Neural cell (in vitro differentiated cells): ENCODE data around the gene PTPRD. TPM values are rescaled to one million over a fixed set of nuclear protein-coding genes. Genes with fewer than 3 reads are reported as not detected.

Experiments used
- H2AFZ ChIP-seq: fragments of 200-600, 300-800 bp; sonication (generic), shearing (Covaris generic); 2 replicates; pipeline ENCODE4 v1.6.0; 2014; ENCODE audit warnings: low read depth, mild to moderate bottlenecking, antibody characterized with exemption, low read length, moderate library complexity
- H3F3A ChIP-seq: fragments of 200-600 bp; shearing (Covaris generic); 2 replicates; pipeline ENCODE4 v1.6.1; 2016; ENCODE audit warnings: mild to moderate bottlenecking, moderate library complexity, mixed read lengths, antibody characterized with exemption, low read length; ENCODE audit not compliant: insufficient read depth, poor library complexity, severe bottlenecking
- H3K27ac ChIP-seq: fragments of 200-600, 300-800 bp; sonication (generic), shearing (Covaris generic); 2 replicates; pipeline ENCODE4 v1.5.1; 2014; ENCODE audit warnings: mild to moderate bottlenecking, low read length, moderate library complexity
- H3K27me3 ChIP-seq: fragments of 300-800, 200-600 bp; sonication (generic), shearing (Covaris generic); 2 replicates; pipeline ENCODE4 v1.6.0; 2014; ENCODE audit warnings: mild to moderate bottlenecking, low read depth, low read length, moderate library complexity; ENCODE audit not compliant: insufficient read depth
- H3K36me3 ChIP-seq: fragments of 300-800, 200-600 bp; sonication (generic), shearing (Covaris generic); 2 replicates; pipeline ENCODE4 v1.5.1; 2014; ENCODE audit warnings: mild to moderate bottlenecking, antibody characterized with exemption, low read length, moderate library complexity; ENCODE audit not compliant: insufficient read depth
- H3K4me2 ChIP-seq: fragments of 300-800, 200-600 bp; sonication (generic), shearing (Covaris generic); 2 replicates; pipeline ENCODE4 v1.6.0; 2014; ENCODE audit warnings: mild to moderate bottlenecking, low read length
- H3K4me3 ChIP-seq: fragments of 300-800, 200-600 bp; sonication (generic), shearing (Covaris generic); 2 replicates; pipeline ENCODE4 v1.5.1; 2014; ENCODE audit warnings: mild to moderate bottlenecking, low read length, moderate library complexity
- H3K79me2 ChIP-seq: fragments of 200-600 bp; shearing (Covaris generic); replicated peaks from 2 replicates; pipeline ENCODE4 v1.6.0; 2014; ENCODE audit warnings: mild to moderate bottlenecking, low read length, moderate library complexity; ENCODE audit not compliant: insufficient read depth
- H3K9ac ChIP-seq: fragments of 300-800, 200-600 bp; sonication (generic), shearing (Covaris generic); 2 replicates; pipeline ENCODE4 v1.6.1; 2016; ENCODE audit warnings: mild to moderate bottlenecking, low read length, mixed read lengths
- H3K9me2 ChIP-seq: fragments of 200-600 bp; shearing (Covaris generic); 2 replicates; pipeline ENCODE4 v1.6.1; 2016; ENCODE audit warnings: mild to moderate bottlenecking, low read length, mixed read lengths; ENCODE audit not compliant: insufficient read depth
- H3K9me3 ChIP-seq: fragments of 200-600, 300-800 bp; sonication (generic), shearing (Covaris generic); 2 replicates; pipeline ENCODE4 v1.6.1; 2016; ENCODE audit warnings: mild to moderate bottlenecking, mixed run types, low read length, moderate library complexity, mixed read lengths
- H4K20me1 ChIP-seq: fragments of 200-600 bp; shearing (Covaris generic); 2 replicates; pipeline ENCODE4 v1.6.1; 2016; ENCODE audit warnings: mild to moderate bottlenecking, mixed run types; ENCODE audit not compliant: insufficient read depth
- CTCF ChIP-seq: fragments of 450-650 bp; IDR thresholded peaks from 2 replicates; pipeline ENCODE4 v1.5.1; 2014; ENCODE audit warnings: antibody characterized with exemption, mild to moderate bottlenecking, moderate library complexity; ENCODE audit not compliant: poor library complexity, severe bottlenecking
- EP300 ChIP-seq: fragments of 450-650 bp; conservative IDR thresholded peaks from 2 replicates; pipeline ENCODE4 v1.6.1; 2014; ENCODE audit warnings: antibody characterized with exemption, mild to moderate bottlenecking, moderate library complexity; ENCODE audit not compliant: poor library complexity, severe bottlenecking
- EZH2 ChIP-seq: fragments of 200-600, 300-800 bp; shearing (Covaris generic), sonication (generic); IDR thresholded peaks from 2 replicates; pipeline ENCODE4 v1.6.1; 2014; ENCODE audit warnings: antibody characterized with exemption, low read length, borderline replicate concordance, mild to moderate bottlenecking; ENCODE audit not compliant: insufficient read depth, poor library complexity, severe bottlenecking
- MXI1 ChIP-seq: fragments of 450-650 bp; conservative IDR thresholded peaks from 2 replicates; pipeline ENCODE4 v1.6.1; 2014; ENCODE audit warnings: antibody characterized with exemption, mild to moderate bottlenecking; ENCODE audit not compliant: poor library complexity, severe bottlenecking
- POLR2AphosphoS5 ChIP-seq: IDR thresholded peaks from 2 replicates; pipeline ENCODE4 v1.6.1; 2012
- RAD21 ChIP-seq: fragments of 450-650 bp; conservative IDR thresholded peaks from 2 replicates; pipeline ENCODE4 v1.6.1; 2014; ENCODE audit warnings: antibody characterized with exemption, mild to moderate bottlenecking, moderate library complexity
- REST ChIP-seq: IDR thresholded peaks from 2 replicates; pipeline ENCODE4 v1.6.1; 2012; ENCODE audit warnings: borderline replicate concordance
- SMC3 ChIP-seq: fragments of 450-650 bp; conservative IDR thresholded peaks from 2 replicates; pipeline ENCODE4 v1.6.1; 2014; ENCODE audit warnings: antibody characterized with exemption, mild to moderate bottlenecking, moderate library complexity; ENCODE audit not compliant: poor library complexity
- TAF1 ChIP-seq: IDR thresholded peaks from 2 replicates; pipeline ENCODE4 v1.6.1; 2012; ENCODE audit warnings: low read depth
- polyA plus RNA-seq: library from polyadenylated mRNA; depleted of rRNA; stranded (reverse); fragments of >200 nt; gene quantifications from 2 replicates; pipeline ENCODE4 v1.2.3, GENCODE V29; 2014

PTPRD gene
- polyA plus RNA-seq, 1 donor from 2014 or later = 143 TPM

GRCh38 chr9:9862235-9862810 is 750.5 kb downstream of the PTPRD start:
- Histone ChIP-seq H2AFZ (no peak overlapping the region), H3K4me3 (no peak overlapping the region), H3K79me2 (no peaks in the 10 kb centered on the region), H4K20me1 (no peaks in the 10 kb centered on the region), H3K9me3 (no peaks in the 10 kb centered on the region), H3K4me2 (no peak overlapping the region), H3K36me3 (no peaks in the 10 kb centered on the region), H3K9ac (no peak overlapping the region), H3K27ac (no peak overlapping the region), H3F3A (no peaks in the 10 kb centered on the region), H3K9me2 (no peaks in the 10 kb centered on the region), H3K27me3 (no peaks in the 10 kb centered on the region)
- no peak for TF ChIP-seq REST
- no peak for TF ChIP-seq SMC3
- no peak for TF ChIP-seq CTCF
- TF ChIP-seq EP300 = no peak
- no peak for TF ChIP-seq RAD21
- TF ChIP-seq MXI1 = no peak
- no peak for TF ChIP-seq EZH2

- no peak overlapping the region for H3K9ac ChIP-seq
- no peaks in the 10 kb centered on the region for H3F3A ChIP-seq
- H3K9me3 ChIP-seq = no peaks in the 10 kb centered on the region
- H3K9me2 ChIP-seq = no peaks in the 10 kb centered on the region
- no peaks in the 10 kb centered on the region for H3K79me2 ChIP-seq
- H3K4me3 ChIP-seq = no peak overlapping the region
- H3K4me2 ChIP-seq = no peak overlapping the region
- H4K20me1 ChIP-seq = no peaks in the 10 kb centered on the region
- H3K27ac ChIP-seq = no peak overlapping the region
- no peaks in the 10 kb centered on the region for H3K36me3 ChIP-seq
- H2AFZ ChIP-seq = no peak overlapping the region
- TF ChIP-seq SMC3 (no peak), TAF1 (no peak), RAD21 (no peak), EP300 (no peak), REST (no peak), CTCF (no peak), POLR2AphosphoS5 (no peak), MXI1 (no peak), EZH2 (no peak)
- no peaks in the 10 kb centered on the region for H3K27me3 ChIP-seq
These were observed 757.4 kb downstream of the PTPRD start for GRCh38 chr9:9855177-9856078.
